GM10266 (cell line): ENCODE measurements around the gene LHX5.
A peak's percentile ranks its signal among the peaks of the same experiment; 100 is the strongest.

Source experiments
- DNase-seq: peaks from one replicate; pipeline ENCODE4 v3.0.0; 2012; ENCODE audit errors: extremely low spot score
- CTCF ChIP-seq: IDR thresholded peaks from 2 replicates; pipeline ENCODE4 v1.5.1; 2012; ENCODE audit warnings: mild to moderate bottlenecking, low read depth; ENCODE audit not compliant: control insufficient read depth, insufficient read depth; ENCODE audit errors: missing control alignments

LHX5 gene

GRCh38 chr12:113449299-113449698 is 22.4 kb downstream of the LHX5 start:
- DNase-seq, result no peak
- no peak for TF ChIP-seq CTCF

GRCh38 chr12:113448873-113449272 is 22.8 kb downstream of the LHX5 start:
- DNase-seq, result no peak
- TF ChIP-seq CTCF, result no peak

GRCh38 chr12:113445544-113446171 is 26.0 kb downstream of the LHX5 start:
- DNase-seq, result no peak
- no peak for TF ChIP-seq CTCF

- no peak for DNase-seq
- no peak for TF ChIP-seq CTCF
These were observed 28.6 kb downstream of the LHX5 start for GRCh38 chr12:113443030-113443539.

GRCh38 chr12:113440947-113441782 is 30.5 kb downstream of the LHX5 start:
- TF ChIP-seq CTCF, result no peak
- no peak for DNase-seq

GRCh38 chr12:113440336-113440735 is 31.3 kb downstream of the LHX5 start:
- TF ChIP-seq CTCF, result no peak
- no peak for DNase-seq

- DNase-seq, result peak; percentile 54
These were observed 32.1 kb downstream of the LHX5 start for GRCh38 chr12:113439606-113440030.

More at GRCh38 chr12:113439606-113440030, 32.1 kb downstream of the LHX5 start:
- peak; percentile 56 for TF ChIP-seq CTCF
